MCF 10A (cell line): ENCODE measurements around the gene PCSK5. TPM values are rescaled to one million over a fixed set of nuclear protein-coding genes. Genes with fewer than 3 reads are reported as not detected.
A peak's percentile ranks its signal among the peaks of the same experiment; 100 is the strongest.

Source experiments
- BruUV-seq: library from RNA; stranded (reverse); fragments of 400-500 nt; replicated peaks from 2 replicates; lab custom pipeline; 2021; lab: Mats Ljungman, UMichigan
- CTCF ChIA-PET: fragments of 300-600 bp; sonication (Branson Sonifier 250); formaldehyde crosslinking; extraction: SDS; loops from one replicate; lab custom pipeline; 2021; ENCODE audit warnings: antibody characterized with exemption, inconsistent platforms; lab: Yijun Ruan, JAX
- POLR2A ChIA-PET: fragments of 300-600, 350-650 bp; sonication (Branson Sonifier 250); formaldehyde crosslinking; extraction: SDS; loops from one replicate; lab custom pipeline; 2020; ENCODE audit warnings: antibody characterized with exemption, inconsistent platforms; lab: Yijun Ruan, JAX
- DNase-seq: peaks from one replicate; pipeline ENCODE4 v3.0.0-alpha.2; 2018; ENCODE audit not compliant: unreplicated experiment
- H3K27ac Mint-ChIP-seq: one replicate; pipeline ENCODE4 v1.8.0; 2022; ENCODE audit warnings: mild to moderate bottlenecking, low read depth, mixed read lengths; ENCODE audit not compliant: unreplicated experiment
- H3K27me3 Mint-ChIP-seq: one replicate; pipeline ENCODE4 v1.8.0; 2022; ENCODE audit warnings: mixed read lengths; ENCODE audit not compliant: insufficient read depth, unreplicated experiment
- H3K36me3 Mint-ChIP-seq: one replicate; pipeline ENCODE4 v1.8.0; 2022; ENCODE audit warnings: mild to moderate bottlenecking, moderate library complexity, mixed read lengths; ENCODE audit not compliant: insufficient read depth, unreplicated experiment
- H3K4me1 Mint-ChIP-seq: one replicate; pipeline ENCODE4 v1.8.0; 2022; ENCODE audit warnings: mixed read lengths; ENCODE audit not compliant: insufficient read depth, unreplicated experiment
- H3K4me3 Mint-ChIP-seq: one replicate; pipeline ENCODE4 v1.8.0; 2022; ENCODE audit warnings: mild to moderate bottlenecking, moderate library complexity, mixed read lengths; ENCODE audit not compliant: unreplicated experiment
- H3K9me3 Mint-ChIP-seq: one replicate; pipeline ENCODE4 v1.8.0; 2022; ENCODE audit warnings: mixed read lengths; ENCODE audit not compliant: unreplicated experiment
- intact Hi-C: fragments of 100-400 bp; cut with micrococcal nuclease; formaldehyde crosslinking; loops from 2 replicates; pipeline ENCODE4 v1.14.1; 2022
- total RNA-seq: library from RNA; stranded (reverse); gene quantifications from 2 replicates; pipeline ENCODE4 v1.2.3, GENCODE V29; 2022
- TF ChIP-seq, protein P1 (sequence below): fragments of 200-600 bp; IDR thresholded peaks from one replicate; pipeline ENCODE4 v1.8.0; 2022; ENCODE audit warnings: antibody characterized with exemption, mild to moderate bottlenecking; ENCODE audit not compliant: unreplicated experiment

The PCSK5 gene
- total RNA-seq, 1 experiment from 2014 or later, result not detected

DNA sequence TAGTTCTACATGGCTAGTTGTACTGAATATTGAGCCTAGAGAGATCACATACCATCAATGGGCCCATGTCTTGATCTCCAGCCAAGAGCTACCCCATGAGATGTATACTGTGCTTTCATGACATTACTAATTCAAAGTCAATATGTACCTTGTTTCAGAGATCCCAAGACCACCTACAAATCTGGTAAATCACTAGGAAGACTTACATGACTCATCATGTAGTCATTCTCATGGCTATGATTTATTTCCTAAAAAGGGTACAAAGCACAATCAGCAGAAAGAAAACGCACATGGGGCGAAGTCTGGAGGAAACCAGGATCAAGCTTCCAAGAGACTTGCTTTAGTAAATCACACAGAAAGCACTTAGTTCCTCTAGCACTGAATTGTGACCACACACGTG is 103.0 kb downstream of the PCSK5 start:
- TF ChIP-seq, protein P1, sequence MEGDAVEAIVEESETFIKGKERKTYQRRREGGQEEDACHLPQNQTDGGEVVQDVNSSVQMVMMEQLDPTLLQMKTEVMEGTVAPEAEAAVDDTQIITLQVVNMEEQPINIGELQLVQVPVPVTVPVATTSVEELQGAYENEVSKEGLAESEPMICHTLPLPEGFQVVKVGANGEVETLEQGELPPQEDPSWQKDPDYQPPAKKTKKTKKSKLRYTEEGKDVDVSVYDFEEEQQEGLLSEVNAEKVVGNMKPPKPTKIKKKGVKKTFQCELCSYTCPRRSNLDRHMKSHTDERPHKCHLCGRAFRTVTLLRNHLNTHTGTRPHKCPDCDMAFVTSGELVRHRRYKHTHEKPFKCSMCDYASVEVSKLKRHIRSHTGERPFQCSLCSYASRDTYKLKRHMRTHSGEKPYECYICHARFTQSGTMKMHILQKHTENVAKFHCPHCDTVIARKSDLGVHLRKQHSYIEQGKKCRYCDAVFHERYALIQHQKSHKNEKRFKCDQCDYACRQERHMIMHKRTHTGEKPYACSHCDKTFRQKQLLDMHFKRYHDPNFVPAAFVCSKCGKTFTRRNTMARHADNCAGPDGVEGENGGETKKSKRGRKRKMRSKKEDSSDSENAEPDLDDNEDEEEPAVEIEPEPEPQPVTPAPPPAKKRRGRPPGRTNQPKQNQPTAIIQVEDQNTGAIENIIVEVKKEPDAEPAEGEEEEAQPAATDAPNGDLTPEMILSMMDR, result no peak
- no TSS peak for BruUV-seq
- no peaks in the 10 kb centered on the region for H3K4me1 Mint-ChIP-seq
- H3K36me3 Mint-ChIP-seq, result no peaks in the 10 kb centered on the region
- ChIA-PET POLR2A (no interaction called here), CTCF (interaction anchor here (0.6 kb wide), 1 partner anchor 311 kb away, joined by 3 read pairs; no protein-coding TSS in a partner anchor)
- intact Hi-C loops, result no loop called here
- no peaks in the 10 kb centered on the region for H3K27me3 Mint-ChIP-seq
- DNase-seq, result peak; percentile 49
- no peak overlapping the region for H3K4me3 Mint-ChIP-seq
- peaks cover 49% of the 10 kb centered on the region for H3K9me3 Mint-ChIP-seq
- no peak overlapping the region for H3K27ac Mint-ChIP-seq

DNA sequence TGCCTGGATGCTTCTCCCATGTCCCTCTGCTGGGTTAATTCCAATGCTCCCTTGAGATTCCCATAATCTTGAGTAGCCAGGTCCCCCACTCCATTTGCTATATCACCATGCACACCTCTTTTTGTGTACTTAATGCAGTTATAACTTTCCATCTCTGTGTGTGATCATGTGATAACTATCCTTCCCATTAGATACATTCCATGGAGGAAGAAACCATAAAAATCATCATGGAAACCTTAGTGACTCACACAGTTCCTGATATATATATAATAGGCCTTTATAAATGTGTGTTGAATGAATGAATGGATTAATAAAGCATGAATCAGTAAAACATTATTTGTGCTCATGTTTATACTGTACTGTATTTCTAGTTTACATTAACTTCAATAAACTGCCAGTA is 104.6 kb downstream of the PCSK5 start:
- no peaks in the 10 kb centered on the region for H3K27me3 Mint-ChIP-seq
- ChIA-PET POLR2A (no interaction called here), CTCF (no interaction called here)
- TF ChIP-seq, protein P1, result no peak
- H3K4me3 Mint-ChIP-seq, result no peak overlapping the region
- intact Hi-C loops, result no loop called here
- no peak overlapping the region for H3K27ac Mint-ChIP-seq
- no peaks in the 10 kb centered on the region for H3K36me3 Mint-ChIP-seq
- no TSS peak for BruUV-seq
- peaks cover 43% of the 10 kb centered on the region for H3K9me3 Mint-ChIP-seq
- H3K4me1 Mint-ChIP-seq, result no peaks in the 10 kb centered on the region
- DNase-seq, result no peak

DNA sequence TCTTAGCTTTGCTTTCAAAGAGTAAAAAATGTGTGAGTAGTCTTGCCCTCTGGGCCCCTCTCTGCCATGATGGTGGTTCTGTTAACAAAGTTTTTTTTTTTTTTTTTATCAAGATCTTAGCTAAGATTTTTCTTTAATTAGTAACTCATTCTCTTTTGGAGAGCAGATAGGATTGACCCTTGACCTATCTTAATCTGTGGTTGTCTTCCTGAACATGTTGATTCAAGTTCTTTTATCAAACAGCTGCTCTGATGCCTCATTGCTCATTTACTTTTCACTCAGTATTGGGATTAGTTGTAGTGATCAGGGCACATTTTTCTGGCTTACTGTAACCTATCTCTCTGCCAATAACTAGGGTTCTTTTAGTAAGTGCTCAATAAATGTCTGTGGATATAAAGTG is 106.3 kb downstream of the PCSK5 start:
- no peak for DNase-seq
- CTCF ChIA-PET, result interaction anchor here (0.7 to 0.8 kb wide), 2 partner anchors 102 to 1547 kb away, joined by 3 read pairs; no protein-coding TSS in a partner anchor
- Mint-ChIP-seq H3K9me3 (peaks cover 54% of the 10 kb centered on the region), H3K36me3 (no peaks in the 10 kb centered on the region), H3K27ac (no peak overlapping the region), H3K4me1 (no peaks in the 10 kb centered on the region), H3K4me3 (no peak overlapping the region), H3K27me3 (no peaks in the 10 kb centered on the region)
- intact Hi-C loops, result no loop called here
- POLR2A ChIA-PET, result no interaction called here
- BruUV-seq, result no TSS peak
- TF ChIP-seq, protein P1, result no peak

DNA sequence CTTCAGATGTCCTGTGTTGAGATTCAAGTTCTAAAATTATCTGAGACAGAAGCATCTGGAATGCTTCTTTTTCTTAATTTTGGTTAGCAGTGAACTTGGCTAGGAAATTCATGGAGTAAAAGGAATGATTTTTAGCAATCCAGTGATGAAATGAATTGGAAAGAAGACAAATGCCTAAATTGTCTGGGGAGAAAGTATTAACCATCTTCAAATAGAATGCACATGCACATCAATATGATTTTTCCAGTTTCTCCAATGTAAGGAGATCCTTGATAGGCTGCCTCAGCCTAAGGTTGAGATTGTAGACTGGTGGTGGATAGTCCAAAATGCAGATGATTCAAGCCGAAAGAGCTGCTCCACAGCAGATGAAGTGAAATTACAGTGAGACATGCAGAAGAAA is 106.7 kb downstream of the PCSK5 start:
- DNase-seq, result no peak
- Mint-ChIP-seq H3K27ac (no peak overlapping the region), H3K36me3 (no peaks in the 10 kb centered on the region), H3K4me1 (no peaks in the 10 kb centered on the region), H3K4me3 (no peak overlapping the region), H3K27me3 (no peaks in the 10 kb centered on the region), H3K9me3 (peaks cover 53% of the 10 kb centered on the region)
- TF ChIP-seq, protein P1, result no peak
- POLR2A ChIA-PET, result no interaction called here
- intact Hi-C loops, result no loop called here
- CTCF ChIA-PET, result interaction anchor here (0.8 kb wide), 1 partner anchor 103 kb away, joined by 3 read pairs; no protein-coding TSS in a partner anchor
- BruUV-seq, result no TSS peak
